ENCODE measurements around the gene HIGD1A.

- TF ChIP-seq SNAI2 (CRISPR knock-in tag; IDR thresholded peaks at IDR 0.05), result no peak
- TF ChIP-seq POU6F1 (CRISPR knock-in tag; IDR thresholded peaks at IDR 0.05; ENCODE audit: borderline replicate concordance, low read depth), result no peak
- no peak for TF ChIP-seq GLIS3 (CRISPR knock-in tag; IDR thresholded peaks at IDR 0.05)
- TF ChIP-seq OSR1 (CRISPR knock-in tag; IDR thresholded peaks at IDR 0.05), result no peak
- TF ChIP-seq TOX (CRISPR knock-in tag; IDR thresholded peaks at IDR 0.05; ENCODE audit: borderline replicate concordance), result no peak
- no peak for TF ChIP-seq PATZ1 (CRISPR knock-in tag; IDR thresholded peaks at IDR 0.05; ENCODE audit: borderline replicate concordance)
Observed at GRCh38 chr3:42735615-42736014, 68.7 kb downstream of the HIGD1A start.
